HFFc6 (cell line): ENCODE data around the gene DLX5. TPM values are rescaled to one million over a fixed set of nuclear protein-coding genes. Genes with fewer than 3 reads are reported as not detected.

ENCODE experiments used
- DNase-seq: peaks from one replicate; pipeline ENCODE4 v3.0.0-alpha.2; 2018
- H3K27ac Mint-ChIP-seq: 2 replicates; pipeline ENCODE4 v1.8.0; 2020; ENCODE audit warnings: mild to moderate bottlenecking, mixed read lengths
- H3K27me3 Mint-ChIP-seq: 2 replicates; pipeline ENCODE4 v1.8.0; 2021; ENCODE audit warnings: mild to moderate bottlenecking, moderate library complexity, mixed read lengths; ENCODE audit not compliant: insufficient read depth
- H3K36me3 Mint-ChIP-seq: 2 replicates; pipeline ENCODE4 v1.8.0; 2021; ENCODE audit warnings: low read depth, mixed read lengths
- H3K4me1 Mint-ChIP-seq: 2 replicates; pipeline ENCODE4 v1.8.0; 2020; ENCODE audit warnings: low read depth, mixed read lengths
- H3K4me3 Mint-ChIP-seq: 2 replicates; pipeline ENCODE4 v1.8.0; 2020; ENCODE audit warnings: mild to moderate bottlenecking, moderate library complexity, mixed read lengths
- H3K9me3 Mint-ChIP-seq: 2 replicates; pipeline ENCODE4 v1.8.0; 2020; ENCODE audit warnings: mild to moderate bottlenecking, mixed read lengths
- CTCF ChIP-seq: fragments of 200-600 bp; sonication (generic); IDR thresholded peaks from 2 replicates; pipeline ENCODE4 v1.5.0; 2021; ENCODE audit warnings: antibody characterized with exemption, mild to moderate bottlenecking
- total RNA-seq, 6 experiments: library from RNA; stranded (reverse); fragmentation: NEBNext Ultra II Directional; extraction: Animal tissue kit (Norgen Biotek cat#: 25700); gene quantifications; 2 replicates in 1 of 6; 3 replicates in 5 of 6; pipeline ENCODE4 v1.2.3, GENCODE V29; 2021

DLX5 gene
- total RNA-seq, 6 experiments from 2014 or later = not detected

GRCh38 chr7:97019710-97020225 lies 4.9 kb downstream of the DLX5 start:
- DNase-seq = no peak
- Mint-ChIP-seq H3K4me1 (peaks cover 7% of the 10 kb centered on the region; the same call in 1 of the 2 replicates), H3K36me3 (peaks cover 9% of the 10 kb centered on the region; the same call in 1 of the 2 replicates), H3K9me3 (peaks cover 4% of the 10 kb centered on the region; the same call in 1 of the 2 replicates), H3K27ac (no peak overlapping the region), H3K4me3 (no peak overlapping the region), H3K27me3 (peaks cover 81% of the 10 kb centered on the region)
- no peak for TF ChIP-seq CTCF

- H3K27me3 Mint-ChIP-seq = peaks cover 81% of the 10 kb centered on the region
- no peak for DNase-seq
- H3K4me1 Mint-ChIP-seq = no peaks in the 10 kb centered on the region
- no peak for TF ChIP-seq CTCF
- no peak overlapping the region for H3K4me3 Mint-ChIP-seq
- H3K9me3 Mint-ChIP-seq = peaks cover 4% of the 10 kb centered on the region; the same call in 1 of the 2 replicates
- H3K27ac Mint-ChIP-seq = no peak overlapping the region
- peaks cover 9% of the 10 kb centered on the region; the same call in 1 of the 2 replicates for H3K36me3 Mint-ChIP-seq
Observed at GRCh38 chr7:97018791-97019531, 5.7 kb downstream of the DLX5 start.

- DNase-seq = no peak
- Mint-ChIP-seq H3K27ac (no peak overlapping the region), H3K4me3 (no peak overlapping the region), H3K4me1 (no peaks in the 10 kb centered on the region), H3K9me3 (peaks cover 4% of the 10 kb centered on the region; the same call in 1 of the 2 replicates), H3K36me3 (peaks cover 9% of the 10 kb centered on the region; the same call in 1 of the 2 replicates), H3K27me3 (peaks cover 73% of the 10 kb centered on the region)
- no peak for TF ChIP-seq CTCF
Observed at GRCh38 chr7:97018126-97018601, 6.5 kb downstream of the DLX5 start.

GRCh38 chr7:97017192-97018125 lies 7.2 kb downstream of the DLX5 start:
- Mint-ChIP-seq H3K4me1 (no peaks in the 10 kb centered on the region), H3K4me3 (no peak overlapping the region), H3K27ac (no peak overlapping the region), H3K9me3 (peaks cover 4% of the 10 kb centered on the region; the same call in 1 of the 2 replicates), H3K36me3 (peaks cover 9% of the 10 kb centered on the region; the same call in 1 of the 2 replicates), H3K27me3 (peaks cover 70% of the 10 kb centered on the region)
- TF ChIP-seq CTCF = no peak
- DNase-seq = no peak

GRCh38 chr7:97016381-97017191 lies 8.0 kb downstream of the DLX5 start:
- Mint-ChIP-seq H3K27me3 (peaks cover 66% of the 10 kb centered on the region), H3K27ac (no peak overlapping the region), H3K4me1 (no peaks in the 10 kb centered on the region), H3K4me3 (no peak overlapping the region), H3K36me3 (peaks cover 5% of the 10 kb centered on the region; the same call in 1 of the 2 replicates), H3K9me3 (no peaks in the 10 kb centered on the region; the same call in 1 of the 2 replicates)
- TF ChIP-seq CTCF = no peak
- no peak for DNase-seq
